HEK293 (cell line): ENCODE data around the gene NFIX.
A peak's percentile ranks its signal among the peaks of the same experiment; 100 is the strongest.

Experiments
- CTCF ChIA-PET: fragments of 350-600 bp; formaldehyde crosslinking; extraction: SDS; loops from one replicate; lab custom pipeline; 2021; ENCODE audit warnings: antibody characterized with exemption; lab: Yijun Ruan, JAX
- POLR2A ChIA-PET: fragments of 300-600 bp; formaldehyde crosslinking; extraction: SDS; loops from one replicate; lab custom pipeline; 2020; ENCODE audit warnings: antibody characterized with exemption, inconsistent platforms; lab: Yijun Ruan, JAX
- H3K27ac ChIP-seq: fragments of 200-500 bp; sonication (Bioruptor generic); 2 replicates; pipeline ENCODE4 v1.5.1; 2014; ENCODE audit warnings: low read depth, low read length, control low read depth, inconsistent platforms; ENCODE audit errors: extremely low read depth
- H3K36me3 ChIP-seq, 2 experiments: fragments of 200-500 bp in 1 of 2; sonication (Bioruptor generic) in 1 of 2; 1 replicate in 1 of 2; 2 replicates in 1 of 2; pipeline ENCODE4 v1.5.1; 2014 to 2017; ENCODE audit warnings: inconsistent platforms in 2 of 2, low read length in 2 of 2; ENCODE audit not compliant: control insufficient read depth in 2 of 2, insufficient read depth in 1 of 2
- H3K4me1 ChIP-seq: fragments of 200-500 bp; sonication (Bioruptor generic); 2 replicates; pipeline ENCODE4 v1.5.1; 2014; ENCODE audit warnings: mild to moderate bottlenecking, low read length, inconsistent platforms; ENCODE audit not compliant: control insufficient read depth, insufficient read depth
- H3K4me3 ChIP-seq: 2 replicates; pipeline ENCODE4 v1.5.1; 2011; ENCODE audit warnings: low read depth, mild to moderate bottlenecking, control low read depth, low read length, moderate library complexity
- H3K9me3 ChIP-seq: fragments of 200-500 bp; sonication (Bioruptor generic); 2 replicates; pipeline ENCODE4 v1.5.1; 2014; ENCODE audit warnings: low read depth, low read length, inconsistent platforms; ENCODE audit not compliant: control insufficient read depth, insufficient read depth
- FEZF1 ChIP-seq: fragments of 450-650 bp; formaldehyde crosslinking; IDR thresholded peaks from 2 replicates; pipeline ENCODE4 v1.5.1; 2016; ENCODE audit warnings: missing biosample characterization, missing genetic modification characterization
- IKZF3 ChIP-seq: fragments of 450-650 bp; IDR thresholded peaks from 2 replicates; pipeline ENCODE4 v1.5.0; 2018; ENCODE audit warnings: missing biosample characterization, mild to moderate bottlenecking, missing genetic modification characterization, moderate library complexity
- OVOL3 ChIP-seq: fragments of 450-650 bp; formaldehyde crosslinking; IDR thresholded peaks from 2 replicates; pipeline ENCODE4 v1.5.1; 2016; ENCODE audit warnings: missing biosample characterization, missing genetic modification characterization
- REPIN1 ChIP-seq: fragments of 450-650 bp; formaldehyde crosslinking; IDR thresholded peaks from 2 replicates; pipeline ENCODE4 v1.5.1; 2017; ENCODE audit warnings: missing biosample characterization, missing genetic modification characterization, low read depth
- YY1 ChIP-seq: fragments of 450-650 bp; formaldehyde crosslinking; IDR thresholded peaks from 2 replicates; pipeline ENCODE4 v1.5.1; 2018; ENCODE audit warnings: missing biosample characterization, missing genetic modification characterization
- ZBTB48 ChIP-seq: fragments of 450-650 bp; formaldehyde crosslinking; IDR thresholded peaks from 2 replicates; pipeline ENCODE4 v1.5.1; 2016; ENCODE audit warnings: missing biosample characterization, missing genetic modification characterization
- ZNF184 ChIP-seq: fragments of 450-650 bp; IDR thresholded peaks from 2 replicates; pipeline ENCODE4 v1.5.1; 2018; ENCODE audit warnings: missing biosample characterization, mild to moderate bottlenecking, missing genetic modification characterization
- ZNF311 ChIP-seq: fragments of 450-650 bp; formaldehyde crosslinking; IDR thresholded peaks from 2 replicates; pipeline ENCODE4 v1.5.1; 2017; ENCODE audit warnings: missing biosample characterization, missing genetic modification characterization, borderline replicate concordance
- ZNF350 ChIP-seq: fragments of 450-650 bp; formaldehyde crosslinking; IDR thresholded peaks from 2 replicates; pipeline ENCODE4 v1.5.0; 2017; ENCODE audit warnings: missing biosample characterization, mild to moderate bottlenecking, missing genetic modification characterization
- ZNF529 ChIP-seq: fragments of 450-650 bp; formaldehyde crosslinking; IDR thresholded peaks from 2 replicates; pipeline ENCODE4 v1.5.1; 2017; ENCODE audit warnings: missing genetic modification characterization, missing biosample characterization; ENCODE audit not compliant: insufficient replicate concordance
- ZNF560 ChIP-seq: fragments of 450-650 bp; formaldehyde crosslinking; IDR thresholded peaks from 2 replicates; pipeline ENCODE4 v1.5.1; 2017; ENCODE audit warnings: missing biosample characterization, missing genetic modification characterization, borderline replicate concordance
- ZNF623 ChIP-seq: fragments of 450-650 bp; formaldehyde crosslinking; IDR thresholded peaks from 2 replicates; pipeline ENCODE4 v1.5.1; 2016; ENCODE audit warnings: missing biosample characterization, missing genetic modification characterization
- ZNF677 ChIP-seq: fragments of 450-650 bp; IDR thresholded peaks from 2 replicates; pipeline ENCODE4 v1.5.0; 2018; ENCODE audit warnings: missing biosample characterization, mild to moderate bottlenecking, missing genetic modification characterization, moderate library complexity
- ZNF76 ChIP-seq: fragments of 450-650 bp; formaldehyde crosslinking; IDR thresholded peaks from 2 replicates; pipeline ENCODE4; 2016; ENCODE audit warnings: low read depth, missing biosample characterization, missing genetic modification characterization, borderline replicate concordance
- TF ChIP-seq, protein P1 (sequence below): fragments of 450-650 bp; formaldehyde crosslinking; IDR thresholded peaks from 2 replicates; pipeline ENCODE4 v1.5.1; 2016; ENCODE audit warnings: missing biosample characterization, missing genetic modification characterization
- TF ChIP-seq, protein P2 (sequence below): fragments of 450-650 bp; formaldehyde crosslinking; IDR thresholded peaks from 2 replicates; pipeline ENCODE4 v1.5.1; 2016; ENCODE audit warnings: missing biosample characterization, missing genetic modification characterization

NFIX gene

DNA sequence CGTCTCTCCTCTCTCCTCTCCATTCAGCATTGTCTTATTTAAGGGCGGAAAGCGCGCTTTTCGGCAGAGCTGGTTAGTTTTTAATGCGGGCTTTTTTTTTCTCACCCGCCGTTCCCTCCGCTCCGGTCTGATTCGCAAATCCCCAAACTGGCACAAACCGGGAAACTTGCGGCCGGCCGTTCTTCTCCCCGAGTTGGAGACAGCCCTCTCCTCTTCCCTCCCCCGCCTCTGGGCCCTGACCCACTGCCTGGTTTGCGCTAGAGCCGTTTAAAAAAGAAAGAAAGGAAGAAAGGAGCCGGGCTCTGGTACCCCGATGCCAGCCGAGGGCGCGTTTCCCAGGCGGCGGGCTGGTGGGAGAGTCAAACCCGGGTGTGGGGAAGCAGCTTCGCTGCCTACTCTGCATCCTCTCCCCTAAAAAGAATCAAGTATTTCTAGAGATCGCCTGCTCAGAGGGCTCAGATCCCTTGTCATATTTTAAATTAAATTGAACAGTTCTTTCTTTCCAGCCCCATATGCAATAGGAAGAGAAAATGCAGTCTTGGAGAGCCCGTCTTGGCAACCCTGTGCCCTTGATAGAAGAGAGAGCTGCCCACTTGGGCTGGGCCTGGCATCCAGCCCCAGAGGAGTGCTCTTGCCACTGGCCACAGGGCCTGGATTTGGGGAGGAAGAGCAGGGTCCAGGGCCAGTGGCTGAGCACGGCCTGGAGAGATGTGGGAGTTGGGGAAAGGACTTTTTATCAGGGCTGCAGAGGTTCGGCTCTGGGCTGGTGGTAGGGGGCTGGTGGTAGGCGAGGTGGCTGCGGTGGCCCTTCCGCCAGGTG lies 19.0 kb downstream of the NFIX start:
- H3K9me3 ChIP-seq = no peaks in the 10 kb centered on the region
- H3K36me3 ChIP-seq = no peaks in the 10 kb centered on the region
- H3K4me1 ChIP-seq = peaks cover 9% of the 10 kb centered on the region
- no peak for TF ChIP-seq REPIN1 (tag by site-specific recombination)
- TF ChIP-seq ZNF677 (tag by site-specific recombination) = no peak
- TF ChIP-seq ZNF184 (tag by site-specific recombination) = no peak
- TF ChIP-seq, protein P1, sequence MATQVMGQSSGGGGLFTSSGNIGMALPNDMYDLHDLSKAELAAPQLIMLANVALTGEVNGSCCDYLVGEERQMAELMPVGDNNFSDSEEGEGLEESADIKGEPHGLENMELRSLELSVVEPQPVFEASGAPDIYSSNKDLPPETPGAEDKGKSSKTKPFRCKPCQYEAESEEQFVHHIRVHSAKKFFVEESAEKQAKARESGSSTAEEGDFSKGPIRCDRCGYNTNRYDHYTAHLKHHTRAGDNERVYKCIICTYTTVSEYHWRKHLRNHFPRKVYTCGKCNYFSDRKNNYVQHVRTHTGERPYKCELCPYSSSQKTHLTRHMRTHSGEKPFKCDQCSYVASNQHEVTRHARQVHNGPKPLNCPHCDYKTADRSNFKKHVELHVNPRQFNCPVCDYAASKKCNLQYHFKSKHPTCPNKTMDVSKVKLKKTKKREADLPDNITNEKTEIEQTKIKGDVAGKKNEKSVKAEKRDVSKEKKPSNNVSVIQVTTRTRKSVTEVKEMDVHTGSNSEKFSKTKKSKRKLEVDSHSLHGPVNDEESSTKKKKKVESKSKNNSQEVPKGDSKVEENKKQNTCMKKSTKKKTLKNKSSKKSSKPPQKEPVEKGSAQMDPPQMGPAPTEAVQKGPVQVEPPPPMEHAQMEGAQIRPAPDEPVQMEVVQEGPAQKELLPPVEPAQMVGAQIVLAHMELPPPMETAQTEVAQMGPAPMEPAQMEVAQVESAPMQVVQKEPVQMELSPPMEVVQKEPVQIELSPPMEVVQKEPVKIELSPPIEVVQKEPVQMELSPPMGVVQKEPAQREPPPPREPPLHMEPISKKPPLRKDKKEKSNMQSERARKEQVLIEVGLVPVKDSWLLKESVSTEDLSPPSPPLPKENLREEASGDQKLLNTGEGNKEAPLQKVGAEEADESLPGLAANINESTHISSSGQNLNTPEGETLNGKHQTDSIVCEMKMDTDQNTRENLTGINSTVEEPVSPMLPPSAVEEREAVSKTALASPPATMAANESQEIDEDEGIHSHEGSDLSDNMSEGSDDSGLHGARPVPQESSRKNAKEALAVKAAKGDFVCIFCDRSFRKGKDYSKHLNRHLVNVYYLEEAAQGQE (tag by site-specific recombination) = no peak
- TF ChIP-seq ZNF560 (tag by site-specific recombination) = no peak
- TF ChIP-seq YY1 (tag by site-specific recombination) = no peak
- no peak for TF ChIP-seq IKZF3
- TF ChIP-seq ZNF529 = no peak
- TF ChIP-seq ZNF623 (tag by site-specific recombination) = no peak
- TF ChIP-seq FEZF1 = no peak
- TF ChIP-seq, protein P2, sequence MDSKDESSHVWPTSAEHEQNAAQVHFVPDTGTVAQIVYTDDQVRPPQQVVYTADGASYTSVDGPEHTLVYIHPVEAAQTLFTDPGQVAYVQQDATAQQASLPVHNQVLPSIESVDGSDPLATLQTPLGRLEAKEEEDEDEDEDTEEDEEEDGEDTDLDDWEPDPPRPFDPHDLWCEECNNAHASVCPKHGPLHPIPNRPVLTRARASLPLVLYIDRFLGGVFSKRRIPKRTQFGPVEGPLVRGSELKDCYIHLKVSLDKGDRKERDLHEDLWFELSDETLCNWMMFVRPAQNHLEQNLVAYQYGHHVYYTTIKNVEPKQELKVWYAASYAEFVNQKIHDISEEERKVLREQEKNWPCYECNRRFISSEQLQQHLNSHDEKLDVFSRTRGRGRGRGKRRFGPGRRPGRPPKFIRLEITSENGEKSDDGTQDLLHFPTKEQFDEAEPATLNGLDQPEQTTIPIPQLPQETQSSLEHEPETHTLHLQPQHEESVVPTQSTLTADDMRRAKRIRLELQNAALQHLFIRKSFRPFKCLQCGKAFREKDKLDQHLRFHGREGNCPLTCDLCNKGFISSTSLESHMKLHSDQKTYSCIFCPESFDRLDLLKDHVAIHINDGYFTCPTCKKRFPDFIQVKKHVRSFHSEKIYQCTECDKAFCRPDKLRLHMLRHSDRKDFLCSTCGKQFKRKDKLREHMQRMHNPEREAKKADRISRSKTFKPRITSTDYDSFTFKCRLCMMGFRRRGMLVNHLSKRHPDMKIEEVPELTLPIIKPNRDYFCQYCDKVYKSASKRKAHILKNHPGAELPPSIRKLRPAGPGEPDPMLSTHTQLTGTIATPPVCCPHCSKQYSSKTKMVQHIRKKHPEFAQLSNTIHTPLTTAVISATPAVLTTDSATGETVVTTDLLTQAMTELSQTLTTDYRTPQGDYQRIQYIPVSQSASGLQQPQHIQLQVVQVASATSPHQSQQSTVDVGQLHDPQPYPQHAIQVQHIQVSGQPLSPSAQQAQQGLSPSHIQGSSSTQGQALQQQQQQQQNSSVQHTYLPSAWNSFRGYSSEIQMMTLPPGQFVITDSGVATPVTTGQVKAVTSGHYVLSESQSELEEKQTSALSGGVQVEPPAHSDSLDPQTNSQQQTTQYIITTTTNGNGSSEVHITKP (tag by site-specific recombination) = no peak
- TF ChIP-seq ZNF76 (tag by site-specific recombination) = no peak
- ChIA-PET POLR2A (no interaction called here), CTCF (interaction anchor here (1.0 to 6.6 kb wide), 5 partner anchors 17 to 80 kb away, joined by 3 to 40 read pairs (median 9); no protein-coding TSS in a partner anchor)
- H3K27ac ChIP-seq = no peak overlapping the region
- no peak overlapping the region for H3K4me3 ChIP-seq

DNA sequence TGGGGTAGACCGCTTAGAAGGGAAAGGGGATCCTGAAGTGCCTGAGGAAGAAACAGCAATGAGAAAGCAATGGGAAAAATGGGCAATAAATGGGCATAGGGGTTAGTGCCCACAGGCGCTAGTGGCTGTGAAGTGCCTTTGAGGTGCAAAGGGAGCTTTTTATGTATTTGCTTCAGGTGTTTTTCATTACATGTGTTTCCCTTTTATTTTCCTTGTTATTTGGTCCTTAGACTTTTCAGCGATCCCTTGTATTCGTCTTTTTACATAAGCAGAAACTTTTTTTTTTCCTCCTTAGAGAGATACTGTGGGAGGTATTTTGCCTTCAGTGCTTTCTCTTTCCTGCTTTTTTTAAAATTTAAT lies 19.6 kb downstream of the NFIX start:
- no peak overlapping the region for H3K27ac ChIP-seq
- CTCF ChIA-PET = interaction anchor here (0.6 to 6.6 kb wide), 4 partner anchors 11 to 50 kb away, joined by 3 to 40 read pairs (median 10); no protein-coding TSS in a partner anchor
- no peaks in the 10 kb centered on the region for H3K36me3 ChIP-seq
- H3K4me3 ChIP-seq = no peak overlapping the region
- H3K9me3 ChIP-seq = no peaks in the 10 kb centered on the region
- POLR2A ChIA-PET = no interaction called here
- TF ChIP-seq ZBTB48 (tag by site-specific recombination) = peak; percentile 90
- TF ChIP-seq ZNF311 = no peak
- TF ChIP-seq ZNF350 (tag by site-specific recombination) = no peak
- TF ChIP-seq OVOL3 = no peak
- peaks cover 9% of the 10 kb centered on the region for H3K4me1 ChIP-seq
